Measurements from ENCODE around the gene UGT1A3.

The UGT1A3 gene

GRCh38 chr2:233686928-233687327 is 41.9 kb upstream of the UGT1A3 start:
- Histone ChIP-seq H3K27me3 (no peaks in the 10 kb centered on the region), H3K4me3 (no peak overlapping the region), H3K4me1 (no peaks in the 10 kb centered on the region), H3K36me3 (no peaks in the 10 kb centered on the region), H3K27ac (no peak overlapping the region), H3K9me3 (no peaks in the 10 kb centered on the region)
- intact Hi-C loops (cut with DNase I; ENCODE audit: low total_unique reads): no loop called here
- TF ChIP-seq, protein P1, sequence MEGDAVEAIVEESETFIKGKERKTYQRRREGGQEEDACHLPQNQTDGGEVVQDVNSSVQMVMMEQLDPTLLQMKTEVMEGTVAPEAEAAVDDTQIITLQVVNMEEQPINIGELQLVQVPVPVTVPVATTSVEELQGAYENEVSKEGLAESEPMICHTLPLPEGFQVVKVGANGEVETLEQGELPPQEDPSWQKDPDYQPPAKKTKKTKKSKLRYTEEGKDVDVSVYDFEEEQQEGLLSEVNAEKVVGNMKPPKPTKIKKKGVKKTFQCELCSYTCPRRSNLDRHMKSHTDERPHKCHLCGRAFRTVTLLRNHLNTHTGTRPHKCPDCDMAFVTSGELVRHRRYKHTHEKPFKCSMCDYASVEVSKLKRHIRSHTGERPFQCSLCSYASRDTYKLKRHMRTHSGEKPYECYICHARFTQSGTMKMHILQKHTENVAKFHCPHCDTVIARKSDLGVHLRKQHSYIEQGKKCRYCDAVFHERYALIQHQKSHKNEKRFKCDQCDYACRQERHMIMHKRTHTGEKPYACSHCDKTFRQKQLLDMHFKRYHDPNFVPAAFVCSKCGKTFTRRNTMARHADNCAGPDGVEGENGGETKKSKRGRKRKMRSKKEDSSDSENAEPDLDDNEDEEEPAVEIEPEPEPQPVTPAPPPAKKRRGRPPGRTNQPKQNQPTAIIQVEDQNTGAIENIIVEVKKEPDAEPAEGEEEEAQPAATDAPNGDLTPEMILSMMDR (IDR thresholded peaks at IDR 0.05): no peak
- DNase-seq: no peak

- Histone ChIP-seq H3K27ac (no peak overlapping the region), H3K9me3 (no peaks in the 10 kb centered on the region), H3K4me3 (no peak overlapping the region), H3K36me3 (no peaks in the 10 kb centered on the region), H3K4me1 (no peaks in the 10 kb centered on the region), H3K27me3 (no peaks in the 10 kb centered on the region)
- DNase-seq: no peak
- TF ChIP-seq, protein P1 (IDR thresholded peaks at IDR 0.05): no peak
- intact Hi-C loops (cut with DNase I; ENCODE audit: low total_unique reads): no loop called here
Measured at GRCh38 chr2:233688341-233688740, 40.5 kb upstream of the UGT1A3 start.

DNA sequence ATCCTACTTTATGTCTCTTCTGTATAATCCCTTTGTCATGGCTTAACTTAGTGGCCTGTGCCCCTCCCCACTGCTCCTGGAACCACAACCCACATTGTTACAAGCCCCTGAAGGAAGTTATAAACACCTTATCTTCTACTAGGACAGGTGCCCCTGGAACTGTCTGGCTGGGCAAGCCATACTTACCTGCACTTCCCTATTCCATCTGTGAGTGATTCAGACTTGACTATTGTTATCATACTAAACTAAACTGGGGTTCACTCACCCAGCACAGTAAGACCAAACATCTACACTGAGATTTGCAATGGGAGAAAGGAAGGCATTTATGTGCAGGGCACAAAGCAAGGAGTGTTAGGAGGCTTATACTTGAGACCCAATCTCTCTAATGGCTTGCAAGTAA is 39.8 kb upstream of the UGT1A3 start:
- Histone ChIP-seq H3K9me3 (no peaks in the 10 kb centered on the region), H3K4me1 (no peaks in the 10 kb centered on the region), H3K27ac (no peak overlapping the region), H3K27me3 (no peaks in the 10 kb centered on the region), H3K36me3 (no peaks in the 10 kb centered on the region), H3K4me3 (no peak overlapping the region)
- TF ChIP-seq, protein P1 (IDR thresholded peaks at IDR 0.05): no peak
- intact Hi-C loops (cut with DNase I; ENCODE audit: low total_unique reads): no loop called here
- DNase-seq: no peak

DNA sequence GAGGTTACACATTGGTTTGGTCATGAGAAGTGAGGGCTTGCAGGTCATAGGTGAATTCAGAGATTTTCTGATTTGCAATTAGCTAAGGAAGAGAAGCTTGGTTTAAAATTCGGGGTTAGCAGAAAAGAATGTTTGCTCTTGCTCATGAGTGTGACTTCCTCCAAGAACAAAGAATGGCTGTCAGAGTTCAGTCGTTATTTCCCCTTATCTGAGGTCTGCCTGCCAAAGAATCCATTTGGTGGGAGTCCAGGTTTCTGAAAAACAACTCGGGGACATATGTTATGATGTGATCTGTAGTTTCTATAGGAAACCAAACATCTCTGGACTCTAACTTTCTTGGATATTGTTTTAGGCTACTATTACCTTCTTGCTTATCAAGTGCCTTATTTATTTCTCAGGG is 39.3 kb upstream of the UGT1A3 start:
- intact Hi-C loops (cut with DNase I; ENCODE audit: low total_unique reads): no loop called here
- H3K36me3 ChIP-seq: no peaks in the 10 kb centered on the region
- H3K4me3 ChIP-seq: no peak overlapping the region
- no peaks in the 10 kb centered on the region for H3K27me3 ChIP-seq
- H3K4me1 ChIP-seq: no peaks in the 10 kb centered on the region
- no peak for DNase-seq
- H3K9me3 ChIP-seq: no peaks in the 10 kb centered on the region
- TF ChIP-seq, protein P1 (IDR thresholded peaks at IDR 0.05): no peak
- H3K27ac ChIP-seq: no peak overlapping the region

DNA sequence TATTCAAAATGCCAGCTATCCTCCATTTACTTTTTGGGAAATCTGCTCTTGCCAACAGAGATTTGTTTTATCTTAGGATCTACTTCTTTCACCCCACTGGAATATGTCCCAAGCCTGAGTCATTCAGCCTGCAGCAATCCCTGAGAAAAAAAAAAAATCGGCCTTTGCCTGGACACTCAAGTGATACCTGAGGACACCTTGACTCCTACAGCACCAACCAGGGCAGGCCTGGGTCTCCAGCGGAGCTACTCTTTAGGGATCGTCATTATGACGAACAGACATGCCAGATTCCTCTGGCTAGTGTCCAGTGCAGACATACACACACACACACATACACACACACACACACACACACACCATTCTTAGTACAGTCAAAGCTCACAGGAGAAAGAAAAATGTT is 38.4 kb upstream of the UGT1A3 start:
- DNase-seq: no peak
- TF ChIP-seq, protein P1 (IDR thresholded peaks at IDR 0.05): no peak
- H3K36me3 ChIP-seq: no peaks in the 10 kb centered on the region
- intact Hi-C loops (cut with DNase I; ENCODE audit: low total_unique reads): no loop called here
- no peaks in the 10 kb centered on the region for H3K4me1 ChIP-seq
- H3K27me3 ChIP-seq: no peaks in the 10 kb centered on the region
- H3K27ac ChIP-seq: no peak overlapping the region
- no peak overlapping the region for H3K4me3 ChIP-seq
- no peaks in the 10 kb centered on the region for H3K9me3 ChIP-seq
